ENCODE data around the gene GORAB. TPM values are rescaled to one million over a fixed set of nuclear protein-coding genes. Genes with fewer than 3 reads are reported as not detected.

GORAB gene
- total and polyA plus RNA-seq, 2 of the 4 experiments (the other 2 are of a cell fraction) = 11.3 to 14.0 TPM

DNA sequence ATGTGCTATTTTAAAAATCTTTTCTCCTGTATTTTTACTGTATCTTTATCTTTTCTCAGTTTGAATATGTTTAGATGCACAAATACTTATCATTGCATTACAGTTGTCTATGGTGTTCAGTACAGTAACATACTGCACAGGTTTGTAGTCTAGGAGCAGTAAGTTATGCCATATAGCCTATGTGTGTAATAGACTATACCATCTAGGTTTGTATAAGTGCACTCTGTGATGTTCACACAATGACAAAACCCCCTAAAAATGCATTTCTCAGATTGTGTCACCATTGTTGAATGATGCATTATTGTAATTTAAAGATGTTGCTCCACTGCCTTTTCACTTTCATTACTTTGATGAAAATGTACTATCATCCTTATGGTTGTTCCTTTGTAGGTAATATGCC, 67.1 kb downstream of the GORAB start:
- H2BK120ac ChIP-seq (ENCODE audit: low read depth, low read length) = no peak overlapping the region
- dilution Hi-C loops (cut with HindIII; ENCODE audit: low sequenced_read_pairs, unreplicated experiment) = no loop called here
- no peaks in the 10 kb centered on the region for H3K9me1 ChIP-seq (ENCODE audit: insufficient read depth, low read length)
- no peak overlapping the region for H4K8ac ChIP-seq (ENCODE audit: low read depth in 2 of 2, low read length in 2 of 2)
- POLR2A ChIA-PET (ENCODE audit: unreplicated experiment) = no interaction called here
- no peaks in the 10 kb centered on the region for H3K36me3 ChIP-seq (ENCODE audit: control insufficient read depth, insufficient read depth, low read length)
- CTCF ChIA-PET = interaction anchor here (0.6 kb wide), 1 partner anchor 27 kb away, joined by 3 read pairs; no protein-coding TSS in a partner anchor
- no peak overlapping the region for H3K56ac ChIP-seq (ENCODE audit: extremely low read depth, insufficient read depth, low read length)
- DNase-seq (no peak), ATAC-seq (ENCODE audit: low read depth) (no peak)
- TF ChIP-seq BHLHE40 (IDR thresholded peaks at IDR 0.05; ENCODE audit: low read depth, low read length) (no peak), RFX5 (IDR thresholded peaks at IDR 0.05; ENCODE audit: low read depth, low read length) (no peak), MAZ (IDR thresholded peaks at IDR 0.05; ENCODE audit: borderline replicate concordance, low read depth, low read length) (no peak), CTCF (conservative IDR thresholded peaks at IDR 0.05; ENCODE audit: low read depth, low read length) (no peak), MXI1 (IDR thresholded peaks at IDR 0.05; ENCODE audit: borderline replicate concordance, low read depth, low read length) (no peak), RAD21 (IDR thresholded peaks at IDR 0.05; ENCODE audit: low read length) (no peak), CEBPB (IDR thresholded peaks at IDR 0.05; ENCODE audit: low read depth, low read length) (no peak), MAFK (IDR thresholded peaks at IDR 0.05; ENCODE audit: low read depth, low read length) (no peak)
- H3K4me3 ChIP-seq (ENCODE audit: insufficient read depth, low read depth, low read length) = no peak overlapping the region
- no peak overlapping the region for H2BK20ac ChIP-seq (ENCODE audit: low read depth, low read length)
- no peak overlapping the region for H3K9ac ChIP-seq (ENCODE audit: low read depth, low read length)
- no peaks in the 10 kb centered on the region for H3K27me3 ChIP-seq (ENCODE audit: control insufficient read depth, insufficient read depth, low read length)
- H4K20me1 ChIP-seq (ENCODE audit: insufficient read depth, low read length) = no peaks in the 10 kb centered on the region
- no peak overlapping the region for H3K4me2 ChIP-seq (ENCODE audit: low read depth, low read length)
- in situ Hi-C loops (cut with MboI; ENCODE audit: low sequenced_read_pairs) = no loop called here
- H2AK9ac ChIP-seq (replicated peaks; ENCODE audit: low read depth, low read length, poor library complexity) = no peak overlapping the region
- no peak overlapping the region for H4K91ac ChIP-seq (ENCODE audit: insufficient read depth, low read depth, low read length)
- H3K18ac ChIP-seq (ENCODE audit: low read depth, low read length) = no peak overlapping the region
- H2BK5ac ChIP-seq (ENCODE audit: low read depth, low read length, poor library complexity, severe bottlenecking) = no peak overlapping the region
- no TSS peak for BruUV-seq (replicated peaks)
- H3K14ac ChIP-seq (replicated peaks; ENCODE audit: low read depth, low read length) = no peak overlapping the region
- intact Hi-C loops (cut with micrococcal nuclease) = no loop called here
- H2AFZ ChIP-seq (replicated peaks; ENCODE audit: low read length, poor library complexity) = no peak overlapping the region
- no peak overlapping the region for H3K4ac ChIP-seq (ENCODE audit: low read depth, low read length)
- H3K79me1 ChIP-seq (ENCODE audit: low read depth in 1 of 2, low read length in 2 of 2) = no peaks in the 10 kb centered on the region
- H3K4me1 ChIP-seq (ENCODE audit: control insufficient read depth, insufficient read depth, low read length) = no peaks in the 10 kb centered on the region
- H2AK5ac ChIP-seq (ENCODE audit: low read depth, low read length) = no peak overlapping the region
- no peak overlapping the region for H3K27ac ChIP-seq (ENCODE audit: insufficient read depth, low read length)
- no peak overlapping the region for H3K23ac ChIP-seq (ENCODE audit: low read depth, low read length)
- peaks cover 8% of the 10 kb centered on the region for H3K9me3 ChIP-seq (ENCODE audit: control insufficient read depth, insufficient read depth, low read length)
- H4K5ac ChIP-seq (ENCODE audit: low read depth, low read length) = no peak overlapping the region
- no peak overlapping the region for H2BK15ac ChIP-seq (ENCODE audit: low read depth, low read length)
